Measurements from ENCODE around the gene FXYD2. TPM values are rescaled to one million over a fixed set of nuclear protein-coding genes. Genes with fewer than 3 reads are reported as not detected.

Gene FXYD2
- total and polyA plus RNA-seq, 2 of the 8 experiments (the other 6 are each of a cell fraction or from before 2014, with no cell fraction given), result 0.89 to 1.1 TPM

DNA sequence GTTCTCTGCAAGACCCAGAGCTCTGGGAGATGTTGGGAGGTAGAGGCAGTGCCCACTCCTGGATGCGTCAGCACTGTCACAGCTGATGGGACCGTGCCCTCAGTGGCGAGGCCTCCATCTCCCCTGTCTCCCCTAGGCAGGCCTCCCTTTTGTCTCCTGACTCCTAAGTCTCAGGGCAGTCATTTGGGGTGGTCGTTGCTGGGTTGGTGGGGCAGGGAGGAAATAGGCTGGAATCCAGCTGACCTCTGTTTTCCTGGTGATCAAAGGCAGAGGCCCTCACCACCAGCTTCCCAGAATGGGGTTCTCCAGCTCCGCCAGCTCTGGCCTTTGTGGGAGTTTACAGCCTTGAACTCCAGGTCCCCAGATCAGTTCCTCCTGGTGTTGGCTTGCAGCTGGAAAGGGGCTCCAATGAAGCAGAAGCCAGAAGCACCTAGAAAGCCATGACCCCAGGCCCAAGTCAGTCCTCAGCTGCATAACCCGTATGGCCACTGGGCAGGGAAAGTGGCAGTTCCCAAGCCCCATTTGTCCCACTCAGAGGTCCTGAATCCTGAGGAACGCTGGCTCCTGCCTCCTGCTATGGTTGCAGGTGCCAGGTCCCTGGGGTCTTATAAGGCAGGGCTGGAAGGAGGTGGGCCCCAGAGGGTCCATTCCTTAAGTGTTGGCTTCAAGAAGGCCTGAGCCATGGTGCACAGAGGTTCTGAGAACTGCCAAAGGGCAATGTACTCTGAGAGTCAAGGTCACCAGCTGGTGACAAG, 7.3 kb upstream of the FXYD2 start:
- no peak overlapping the region for H3K23ac ChIP-seq (ENCODE audit: insufficient read length)
- H3K4me2 ChIP-seq (ENCODE audit: insufficient read depth in 1 of 2, low read depth in 2 of 2, low read length in 2 of 2), result no peak overlapping the region
- no peaks in the 10 kb centered on the region for H3K23me2 ChIP-seq (ENCODE audit: low read depth, low read length)
- no peak overlapping the region for H2BK120ac ChIP-seq (replicated peaks; ENCODE audit: low read depth, low read length)
- WGBS, 2 experiments (ENCODE audit: extremely low coverage in 1 of 2, insufficient coverage in 1 of 2, insufficient read length in 1 of 2, insufficient replicate concordance in 2 of 2, low coverage in 1 of 2, low lambda C conversion rate in 2 of 2, missing lambda C conversion rate in 1 of 2), result 91% methylated on average over 7 of the region's 7 CpGs; no CpG with 5 or more reads in 1 of the 2 experiments
- H3K4me1 ChIP-seq (replicated peaks in 1 of 4; ENCODE audit: control insufficient read depth in 3 of 4, insufficient read depth in 4 of 4, low read length in 3 of 4), result peaks cover 0 to 6% (median 1%) of the 10 kb centered on the region in 4 experiments; a peak in 3 of 7 replicates
- H2BK12ac ChIP-seq (ENCODE audit: low read depth, low read length), result no peak overlapping the region
- H2BK20ac ChIP-seq (ENCODE audit: low read length), result 0 out of 2 replicates have a peak overlapping the region, but pooled peaks have one; percentile 32
- FAIRE-seq (no peak), DNase-seq (ENCODE audit: low read depth in 1 of 2, low spot score in 2 of 2) (peak in 1 of 2 experiments; percentile 29)
- H3K9me3 ChIP-seq (ENCODE audit: insufficient read depth in 2 of 2, low read depth in 1 of 2, low read length in 1 of 2), result no peaks in the 10 kb centered on the region
- H3K27ac ChIP-seq (ENCODE audit: low read depth, low read length), result no peak overlapping the region
- H3K4me3 ChIP-seq (ENCODE audit: extremely low read depth in 1 of 4, insufficient read depth in 2 of 4, low read depth in 3 of 4, low read length in 4 of 4), result no peak overlapping the region
- H3K9ac ChIP-seq (replicated peaks in 1 of 4; ENCODE audit: extremely low read depth in 1 of 4, low read depth in 3 of 4, low read length in 3 of 4), result no peak overlapping the region
- no peaks in the 10 kb centered on the region for H4K20me1 ChIP-seq (replicated peaks in 1 of 2; ENCODE audit: control insufficient read depth in 1 of 2, insufficient read depth in 2 of 2, low read length in 2 of 2)
- no peak overlapping the region for H3K4ac ChIP-seq (replicated peaks; ENCODE audit: insufficient read length, low read depth, low read length)
- CTCF ChIA-PET (ENCODE audit: partially characterized antibody), result interaction anchor here (1.1 to 11.9 kb wide), 11 partner anchors 8 to 222 kb away, joined by 3 to 91 read pairs (median 8); partner anchors contain the start of gene FXYD2
- POLR2A ChIA-PET (ENCODE audit: partially characterized antibody), result no interaction called here
- no peak overlapping the region for H2AFZ ChIP-seq (ENCODE audit: low read length)
- H2BK15ac ChIP-seq (ENCODE audit: low read length), result no peak overlapping the region
- H3K79me2 ChIP-seq (ENCODE audit: control insufficient read depth in 1 of 2, insufficient read depth in 2 of 2, low read length in 2 of 2), result no peaks in the 10 kb centered on the region
- H2AK5ac ChIP-seq (ENCODE audit: low read depth, low read length), result no peak overlapping the region
- no peak overlapping the region for H4K8ac ChIP-seq (ENCODE audit: extremely low read depth, insufficient read depth, low read length)
- H3K18ac ChIP-seq (ENCODE audit: extremely low read depth, low read length), result no peak overlapping the region
- no peaks in the 10 kb centered on the region for H3K36me3 ChIP-seq (ENCODE audit: control insufficient read depth in 2 of 4, insufficient read depth in 4 of 4, low read length in 3 of 4)
- no peak overlapping the region for H3K14ac ChIP-seq (ENCODE audit: insufficient read length)
- no peak overlapping the region for H4K91ac ChIP-seq (replicated peaks; ENCODE audit: insufficient read length, low read length)
- H3K27me3 ChIP-seq (replicated peaks in 1 of 4; ENCODE audit: control insufficient read depth in 3 of 4, extremely low read depth in 1 of 4, insufficient read depth in 3 of 4, low read length in 3 of 4), result no peaks in the 10 kb centered on the region
- H2BK5ac ChIP-seq (ENCODE audit: low read depth, low read length), result no peak overlapping the region
- no peaks in the 10 kb centered on the region for H3K79me1 ChIP-seq (ENCODE audit: low read depth, low read length)
- no peak overlapping the region for H3K56ac ChIP-seq (replicated peaks; ENCODE audit: insufficient read length, low read depth, low read length)
- H4K5ac ChIP-seq (ENCODE audit: insufficient read length, low read depth, low read length), result no peak overlapping the region
- TF ChIP-seq SP1 (IDR thresholded peaks at IDR 0.05; ENCODE audit: low read depth, low read length) (no peak), CTBP2 (IDR thresholded peaks at IDR 0.05; ENCODE audit: borderline replicate concordance, insufficient read depth, insufficient read length, low read length) (no peak), RAD21 (IDR thresholded peaks at IDR 0.05 in 1 of 2, conservative IDR thresholded peaks at IDR 0.05 in 1 of 2; ENCODE audit: low read depth in 2 of 2, low read length in 2 of 2) (no peak), TAF1 (IDR thresholded peaks at IDR 0.05; ENCODE audit: low read depth, low read length) (no peak), HDAC6 (IDR thresholded peaks at IDR 0.05; ENCODE audit: low read depth, low read length) (no peak), YY1 (IDR thresholded peaks at IDR 0.05; ENCODE audit: low read depth, low read length) (no peak), NRF1 (IDR thresholded peaks at IDR 0.05; ENCODE audit: low read depth, low read length) (no peak), GABPA (IDR thresholded peaks at IDR 0.05; ENCODE audit: borderline replicate concordance, insufficient read depth, low read length) (no peak), TBP (IDR thresholded peaks at IDR 0.05; ENCODE audit: low read depth, low read length) (no peak)
- TF ChIP-seq, protein P1, sequence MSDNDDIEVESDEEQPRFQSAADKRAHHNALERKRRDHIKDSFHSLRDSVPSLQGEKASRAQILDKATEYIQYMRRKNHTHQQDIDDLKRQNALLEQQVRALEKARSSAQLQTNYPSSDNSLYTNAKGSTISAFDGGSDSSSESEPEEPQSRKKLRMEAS (IDR thresholded peaks at IDR 0.05), result no peak
- TF ChIP-seq, protein P2, sequence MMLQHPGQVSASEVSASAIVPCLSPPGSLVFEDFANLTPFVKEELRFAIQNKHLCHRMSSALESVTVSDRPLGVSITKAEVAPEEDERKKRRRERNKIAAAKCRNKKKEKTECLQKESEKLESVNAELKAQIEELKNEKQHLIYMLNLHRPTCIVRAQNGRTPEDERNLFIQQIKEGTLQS (IDR thresholded peaks at IDR 0.05; ENCODE audit: insufficient read depth, low read depth, low read length), result no peak
